GM10847 (cell line): ENCODE data around the gene MAN2A2.

Source experiments
- POLR2A ChIP-seq: IDR thresholded peaks from 2 replicates; pipeline ENCODE4 v1.6.1; 2011; ENCODE audit not compliant: insufficient read length; ENCODE audit errors: extremely low read depth

The MAN2A2 gene

DNA sequence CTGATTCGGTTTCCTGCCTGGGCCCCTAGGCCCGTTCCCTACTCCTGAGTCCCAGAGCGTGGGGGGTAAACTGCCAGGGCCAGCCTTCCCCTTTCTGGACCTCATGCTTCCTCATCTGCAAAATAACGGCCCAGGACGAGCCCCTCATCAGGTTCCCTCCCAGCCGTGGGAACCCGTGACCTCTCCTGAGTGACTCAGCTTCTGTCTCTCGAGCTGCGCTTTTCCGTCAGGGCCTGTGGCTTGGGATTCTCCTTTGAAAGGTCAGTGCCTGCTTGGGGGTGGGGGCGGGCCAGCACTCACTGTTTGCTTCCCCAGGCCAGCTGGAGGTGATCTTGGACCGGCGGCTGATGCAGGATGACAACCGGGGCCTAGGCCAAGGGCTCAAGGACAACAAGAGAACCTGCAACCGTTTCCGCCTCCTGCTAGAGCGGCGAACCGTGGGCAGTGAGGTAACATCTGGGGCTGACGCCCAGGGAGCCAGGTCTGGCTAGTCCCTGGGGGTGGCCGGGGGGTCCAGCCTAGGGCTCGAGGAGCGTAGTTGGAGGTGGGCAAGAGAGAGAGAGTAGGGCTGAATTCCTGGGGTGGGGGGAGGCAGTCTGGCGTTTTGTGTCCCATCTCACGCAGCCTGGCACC is 12.8 kb downstream of the MAN2A2 start:
- no peak for TF ChIP-seq POLR2A

DNA sequence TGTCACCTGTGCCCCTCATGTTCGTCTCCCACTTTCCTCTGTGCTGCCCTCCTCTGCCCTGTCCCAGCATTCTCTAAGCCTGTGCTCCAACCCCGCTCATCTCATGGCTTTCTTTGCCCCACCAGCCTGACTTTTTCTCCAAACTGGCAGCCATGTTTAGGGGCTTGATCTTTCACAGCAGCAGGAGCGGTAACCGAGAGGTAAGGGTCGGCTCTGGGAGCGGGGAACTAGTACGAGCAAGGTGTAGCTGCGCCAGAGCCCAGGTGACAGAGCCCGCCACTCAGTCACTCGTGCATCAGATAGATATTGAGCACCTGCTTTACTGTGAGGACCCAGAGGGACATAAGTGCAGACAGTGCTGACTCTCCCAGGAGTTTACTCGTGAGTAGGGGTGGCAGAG is 13.4 kb downstream of the MAN2A2 start:
- no peak for TF ChIP-seq POLR2A

DNA sequence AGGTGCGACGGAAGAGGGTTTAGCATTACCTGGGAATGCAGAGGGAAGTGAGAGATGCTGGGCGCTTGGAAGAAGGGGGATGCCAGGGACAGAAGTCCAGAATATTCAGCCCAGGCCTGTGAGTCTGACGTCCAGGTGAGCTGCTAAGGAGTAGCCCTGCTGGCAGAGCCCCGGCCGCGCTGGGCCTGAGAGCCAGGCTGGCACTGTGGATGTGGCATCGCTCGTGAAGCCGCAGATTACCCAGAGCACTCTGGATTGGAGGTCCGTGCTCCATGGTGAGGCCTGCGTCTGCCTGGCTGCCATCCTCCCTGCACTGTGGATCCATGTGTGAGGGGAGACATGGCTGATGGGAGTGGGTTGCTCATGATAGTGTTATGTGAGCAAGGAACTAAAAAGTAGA is 14.5 kb downstream of the MAN2A2 start:
- no peak for TF ChIP-seq POLR2A

DNA sequence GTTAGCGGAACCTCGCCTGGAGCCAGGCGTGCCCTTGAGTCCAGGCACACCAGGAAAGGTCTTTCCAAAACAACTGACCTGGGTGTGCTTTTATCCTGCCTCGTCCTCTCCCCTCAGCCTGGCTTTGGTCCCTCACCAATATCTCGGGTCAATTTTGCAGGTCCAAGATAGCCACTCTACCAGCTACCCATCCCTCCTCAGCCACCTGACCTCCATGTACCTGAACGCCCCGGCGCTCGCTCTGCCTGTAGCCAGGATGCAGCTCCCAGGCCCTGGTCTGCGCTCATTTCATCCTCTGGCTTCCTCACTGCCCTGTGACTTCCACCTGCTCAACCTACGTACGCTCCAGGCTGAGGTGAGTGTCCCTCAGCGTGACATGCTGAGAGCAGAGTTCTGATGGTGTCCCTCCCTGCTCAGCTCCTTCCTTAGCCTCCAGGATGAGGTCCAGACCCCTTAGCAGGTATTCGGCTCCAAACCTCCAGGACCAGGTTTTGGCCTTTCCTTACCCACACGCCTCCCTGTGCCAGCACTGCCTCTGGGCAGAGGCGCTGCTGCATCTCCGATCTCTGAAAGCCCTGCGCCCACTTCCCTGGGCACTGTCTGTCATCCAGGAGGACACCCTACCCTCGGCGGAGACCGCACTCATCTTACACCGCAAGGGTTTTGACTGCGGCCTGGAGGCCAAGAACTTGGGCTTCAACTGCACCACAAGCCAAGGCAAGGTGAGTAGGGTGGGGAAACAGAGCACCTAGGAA is 15.1 kb downstream of the MAN2A2 start:
- TF ChIP-seq POLR2A, result no peak

DNA sequence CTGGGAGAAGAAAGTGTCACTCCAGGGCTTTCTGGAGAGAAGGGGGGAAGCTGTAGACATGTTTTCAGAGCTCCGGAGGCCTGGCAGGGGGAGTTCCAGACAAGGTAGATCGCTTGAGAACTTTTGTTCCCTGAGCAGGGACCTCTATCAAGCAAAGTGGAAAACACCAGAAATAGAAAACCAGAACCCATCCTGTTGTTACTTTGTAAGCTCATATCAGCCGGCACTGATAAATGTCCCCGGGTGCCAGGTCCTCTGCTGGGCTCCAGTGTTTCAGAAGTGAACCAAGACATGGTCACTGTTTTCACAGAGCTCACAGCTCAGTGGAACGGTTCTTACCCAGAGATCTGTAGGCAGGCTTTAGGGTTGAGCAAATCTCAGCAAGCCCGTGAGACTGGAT is 15.7 kb downstream of the MAN2A2 start:
- TF ChIP-seq POLR2A, result no peak

DNA sequence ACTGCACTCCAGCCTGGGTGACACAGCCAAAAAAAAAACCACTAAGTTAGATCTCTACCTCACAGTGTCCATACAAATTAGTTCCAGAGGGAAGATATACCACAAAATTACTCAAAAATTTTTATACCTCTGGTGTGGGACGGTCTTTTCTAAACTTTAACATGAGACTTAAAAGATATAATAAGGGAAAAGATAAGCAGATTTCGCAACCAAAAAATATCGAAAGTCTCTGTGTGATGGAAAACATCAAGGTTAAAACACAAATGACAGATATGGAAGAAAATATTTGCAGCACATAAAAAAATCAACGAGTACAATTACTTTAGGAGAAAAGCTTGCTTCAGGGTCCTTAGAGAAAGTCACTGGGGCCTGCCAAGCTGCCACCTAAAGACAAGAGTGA is 18.8 kb downstream of the MAN2A2 start:
- no peak for TF ChIP-seq POLR2A

DNA sequence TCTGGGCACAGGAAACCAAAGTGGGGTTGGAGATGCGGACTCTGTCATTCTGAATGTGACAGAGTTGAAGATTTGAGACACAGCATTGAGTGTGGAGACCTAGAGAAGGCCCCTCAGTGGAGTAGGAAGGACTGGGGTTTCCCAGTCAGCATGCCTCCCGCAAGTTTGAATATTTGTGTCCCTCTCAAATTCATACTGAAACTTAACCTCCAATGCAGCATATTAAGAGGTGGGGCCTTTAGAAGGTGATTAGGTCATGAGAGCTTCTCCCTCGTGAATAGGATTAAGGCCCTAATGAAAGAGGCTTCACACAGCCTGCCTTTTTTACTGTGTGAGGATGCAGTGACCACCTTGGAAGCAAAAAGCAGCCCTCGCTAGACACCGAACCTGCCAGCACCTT is 21.3 kb downstream of the MAN2A2 start:
- TF ChIP-seq POLR2A, result no peak

DNA sequence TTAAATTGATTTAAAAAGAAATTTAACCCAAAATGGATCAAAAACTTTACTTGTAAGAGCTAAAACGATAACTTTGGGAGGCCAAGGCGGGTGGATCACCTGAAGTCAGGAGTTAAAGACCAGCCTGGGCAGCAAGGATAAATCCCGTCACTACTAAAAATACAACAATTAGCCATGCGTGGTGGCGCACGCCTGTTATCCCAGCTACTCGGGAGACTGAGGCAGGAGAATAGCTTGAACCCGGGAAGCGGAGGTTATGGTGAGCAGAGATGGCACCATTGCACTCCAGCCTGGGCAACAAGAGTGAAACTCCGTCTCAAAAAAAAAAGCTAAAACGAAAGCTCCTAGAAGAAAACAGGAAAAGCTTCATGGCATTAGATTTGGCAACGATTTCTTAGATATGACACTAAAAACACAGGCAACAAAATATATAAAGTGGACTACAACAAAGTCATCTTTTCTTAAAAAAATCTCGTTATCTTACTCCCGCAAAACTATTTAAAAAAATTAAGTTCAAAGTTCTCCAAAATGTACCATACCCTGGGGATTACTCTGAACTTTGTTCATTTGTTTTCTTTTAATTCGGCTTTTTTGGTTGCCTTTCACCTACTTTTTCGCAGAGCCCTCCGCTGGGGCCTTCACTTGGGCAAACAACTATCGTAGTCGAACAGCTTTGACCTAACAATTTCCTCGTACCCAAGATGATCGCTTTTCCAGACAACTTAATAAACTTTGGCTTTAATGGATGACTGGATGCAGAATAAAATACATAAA is 26.3 kb downstream of the MAN2A2 start:
- no peak for TF ChIP-seq POLR2A

DNA sequence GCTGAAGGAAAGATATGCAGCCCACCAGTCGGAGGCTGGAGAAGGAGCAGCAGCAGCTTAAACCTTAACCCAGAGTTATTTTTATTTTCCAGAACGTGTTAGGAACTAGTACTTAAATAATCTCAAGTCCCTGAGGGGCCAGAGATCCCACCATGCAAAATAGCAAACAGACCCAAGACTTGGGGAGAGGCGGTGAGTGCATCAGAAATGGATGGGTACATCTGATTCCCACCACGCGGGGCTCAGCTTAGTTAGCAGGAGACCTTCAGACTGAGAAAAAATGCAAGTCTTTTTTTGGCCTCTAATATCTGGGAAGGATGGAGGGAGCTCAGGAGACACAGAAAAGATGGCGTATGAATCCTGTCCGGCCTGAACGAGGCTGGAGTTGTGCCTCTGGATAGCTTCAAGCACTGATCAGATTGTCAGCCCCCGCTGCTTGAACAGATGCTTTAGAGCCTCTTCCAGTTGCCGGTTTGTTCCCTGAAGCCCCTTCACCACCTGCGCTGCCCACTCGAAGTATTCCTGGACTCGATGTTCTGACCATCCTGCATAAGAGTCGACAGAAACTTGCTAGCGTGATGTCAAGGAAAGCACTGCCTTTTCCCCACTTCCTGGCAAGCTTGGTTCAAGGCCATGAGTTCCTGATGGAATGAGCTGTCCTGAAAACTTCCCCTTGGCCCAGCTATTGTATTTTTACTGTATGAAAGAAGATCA is 27.9 kb downstream of the MAN2A2 start:
- TF ChIP-seq POLR2A, result no peak

DNA sequence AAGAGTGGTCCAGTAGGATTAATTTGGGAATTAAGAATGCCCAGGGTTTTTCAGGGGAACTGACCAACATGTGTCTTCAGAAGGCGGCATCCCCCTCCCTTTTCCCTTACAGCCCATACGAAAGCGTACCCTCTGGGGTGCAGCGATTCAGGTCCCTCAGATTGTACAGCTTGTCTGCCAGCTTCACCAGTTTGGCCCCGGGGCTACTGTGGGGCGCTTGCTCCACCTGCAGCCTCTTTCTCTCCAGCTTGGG is 28.4 kb downstream of the MAN2A2 start:
- TF ChIP-seq POLR2A, result no peak

DNA sequence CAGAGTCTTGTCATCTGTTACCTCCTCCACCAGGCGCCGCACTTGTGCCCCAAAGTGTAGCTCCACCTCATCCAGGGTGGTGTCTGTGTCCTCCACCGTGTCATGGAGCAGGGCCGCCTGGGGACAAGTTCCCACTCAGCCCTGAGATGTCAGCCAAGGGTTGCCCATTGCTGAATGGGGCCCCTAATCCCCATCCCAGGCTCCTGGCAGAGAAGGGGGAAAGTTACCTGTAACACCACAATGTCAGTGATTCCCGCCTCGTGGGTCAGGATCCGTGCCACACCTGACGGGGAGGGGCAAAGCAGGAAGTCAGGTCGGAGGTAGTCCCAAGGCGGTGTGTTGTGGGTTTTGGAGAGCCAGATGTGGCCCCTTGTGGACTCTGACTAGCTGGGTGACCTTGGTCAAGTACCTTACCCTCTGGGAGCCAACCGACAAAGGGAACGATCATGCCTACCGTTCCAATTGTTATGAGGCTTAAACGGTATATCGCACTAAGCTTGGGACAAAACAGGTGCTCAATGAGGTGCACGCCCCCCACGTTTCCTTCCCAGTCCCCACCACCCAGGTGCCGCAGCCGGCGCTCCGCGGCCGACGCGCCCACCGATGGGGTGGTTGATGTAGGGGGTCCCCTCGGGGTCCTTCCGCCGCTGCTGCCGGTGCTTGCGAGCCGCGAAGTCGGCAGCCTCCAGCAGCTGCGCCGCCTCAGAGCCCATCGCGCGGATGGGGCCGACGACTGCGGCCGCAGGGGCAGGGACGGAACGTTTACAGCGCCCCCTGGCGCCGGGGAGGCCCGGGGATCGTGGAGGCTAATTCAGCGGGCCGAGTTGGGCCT is 28.9 kb downstream of the MAN2A2 start, which contains the start of gene HDDC3:
TSS of gene HDDC3 (minus strand) at position 722 of the 832 bp plus-strand sequence. CDS start at position 713, 9 bp downstream.
- peak; percentile 78 for TF ChIP-seq POLR2A

DNA sequence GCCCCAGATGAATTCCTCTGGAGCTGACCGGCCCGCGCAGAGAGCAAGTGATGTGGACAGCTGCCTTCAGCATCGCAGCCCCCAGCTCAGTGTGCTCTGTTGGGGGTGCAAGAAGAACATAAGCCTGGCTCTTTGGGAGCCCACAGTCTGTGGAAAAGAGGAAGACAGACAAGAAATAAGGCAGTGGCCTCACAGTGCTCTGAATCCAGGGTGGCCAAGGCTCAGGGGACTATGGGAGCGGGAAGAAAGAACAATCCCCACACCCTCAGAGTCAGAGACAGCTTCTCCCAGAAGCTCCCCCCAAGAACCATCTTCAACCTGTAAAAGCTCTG is 29.5 kb downstream of the MAN2A2 start:
- no peak for TF ChIP-seq POLR2A

DNA sequence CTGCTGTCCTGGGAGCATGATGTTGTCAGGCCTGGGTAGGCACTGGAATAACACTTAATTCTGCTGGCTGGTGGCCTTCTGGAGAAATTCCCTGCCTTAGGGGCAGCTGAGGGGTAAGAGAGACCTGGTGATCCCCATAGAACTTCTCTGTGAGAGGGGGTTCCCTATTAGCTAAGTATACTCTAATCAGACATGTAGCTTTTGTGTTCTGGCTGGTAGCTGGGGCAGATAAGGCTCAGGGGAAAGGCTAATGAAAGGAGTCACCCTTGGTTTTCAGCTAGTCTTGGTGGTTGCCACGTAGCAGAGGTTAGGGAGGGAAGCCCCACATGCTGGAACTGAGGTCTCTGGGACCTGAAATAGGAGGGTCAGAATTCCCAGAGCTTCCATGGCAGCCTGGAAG is 30.2 kb downstream of the MAN2A2 start:
- TF ChIP-seq POLR2A, result no peak

DNA sequence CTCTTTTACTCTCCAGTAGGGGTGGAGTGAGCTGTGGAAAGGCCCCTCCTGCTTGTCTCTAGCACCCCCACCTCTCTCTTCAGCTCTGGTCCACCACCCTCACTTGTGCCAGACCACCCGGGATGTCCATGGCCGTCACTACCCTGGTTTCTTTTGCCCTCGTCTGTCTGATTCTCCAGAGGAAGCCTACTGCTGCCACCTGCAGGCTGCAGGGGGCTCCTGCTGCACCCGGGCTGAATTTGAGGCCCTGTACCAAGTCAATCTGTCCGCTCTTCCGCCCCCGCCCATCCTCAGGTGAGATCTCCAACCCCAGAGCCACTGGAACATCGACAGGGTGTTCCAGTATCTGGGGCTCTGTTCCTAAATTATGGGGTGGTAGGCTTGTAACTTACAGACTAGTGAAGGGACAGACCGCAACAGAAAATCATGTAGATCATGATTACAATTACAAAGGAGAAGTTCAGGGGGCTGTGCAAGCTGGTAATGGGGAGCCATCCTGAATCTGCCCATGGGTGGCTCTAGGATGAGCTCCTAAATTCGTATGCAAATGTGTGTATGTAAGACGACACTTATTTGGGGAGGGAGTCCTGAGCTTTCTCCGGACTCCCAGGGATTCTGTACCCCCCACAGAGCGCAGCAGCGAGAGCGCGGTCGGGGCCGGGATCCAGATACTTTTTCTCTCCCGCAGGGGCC is 31.3 kb downstream of the MAN2A2 start:
- TF ChIP-seq POLR2A, result no peak
